Hypothalamus (tissue), 51 donors: ENCODE results near the gene DTD1.
"Not testable (repeated sequence)": the region's sequence is repeated elsewhere in the genome, so short reads cannot be mapped to it uniquely, and the experiment has no call there.

ENCODE experiments used
- DNase-seq, 51 donors: peaks; one replicate each; lab custom pipeline; 2025; lab: John Stamatoyannopoulos, UW

DTD1 gene

GRCh38 chr20:18783385-18783959 lies 195.6 kb downstream of the DTD1 start:
- DNase-seq = no peak

GRCh38 chr20:18787046-18787445 lies 199.2 kb downstream of the DTD1 start:
- DNase-seq = not testable (repeated sequence)

- no peak for DNase-seq
Observed at GRCh38 chr20:18788021-18788420, 200.2 kb downstream of the DTD1 start.

GRCh38 chr20:18790787-18791186 lies 202.9 kb downstream of the DTD1 start:
- peak in 1 of 51 donors; percentile 34 for DNase-seq

- DNase-seq = peak; percentile 21 to 95 (median 81)
Observed at GRCh38 chr20:18793625-18794427, 206.0 kb downstream of the DTD1 start.

GRCh38 chr20:18794428-18794787 lies 206.6 kb downstream of the DTD1 start:
- DNase-seq = no peak

- DNase-seq = no peak
Observed at GRCh38 chr20:18795366-18795765, 207.5 kb downstream of the DTD1 start.

GRCh38 chr20:18796282-18796833 lies 208.5 kb downstream of the DTD1 start:
- DNase-seq = no peak

GRCh38 chr20:18801516-18801915 lies 213.7 kb downstream of the DTD1 start:
- no peak for DNase-seq

- no peak for DNase-seq
Observed at GRCh38 chr20:18802012-18802634, 214.3 kb downstream of the DTD1 start.

- DNase-seq = no peak
Observed at GRCh38 chr20:18805881-18806280, 218.0 kb downstream of the DTD1 start.

GRCh38 chr20:18808712-18809111 lies 220.9 kb downstream of the DTD1 start:
- DNase-seq = no peak

- no peak for DNase-seq
Observed at GRCh38 chr20:18811186-18811585, 223.3 kb downstream of the DTD1 start.

- no peak for DNase-seq
Observed at GRCh38 chr20:18811904-18812303, 224.1 kb downstream of the DTD1 start.

GRCh38 chr20:18813483-18813882 lies 225.6 kb downstream of the DTD1 start, which contains the start of gene SCP2D1:
Gene SCP2D1, plus strand, starts transcription at chr20:18813783. Its CDS starts 33 bp downstream, at chr20:18813816.
- DNase-seq = no peak

GRCh38 chr20:18815194-18815942 lies 227.5 kb downstream of the DTD1 start:
- DNase-seq = no peak
